ENCODE results near the gene PRDM2.

The PRDM2 gene

DNA sequence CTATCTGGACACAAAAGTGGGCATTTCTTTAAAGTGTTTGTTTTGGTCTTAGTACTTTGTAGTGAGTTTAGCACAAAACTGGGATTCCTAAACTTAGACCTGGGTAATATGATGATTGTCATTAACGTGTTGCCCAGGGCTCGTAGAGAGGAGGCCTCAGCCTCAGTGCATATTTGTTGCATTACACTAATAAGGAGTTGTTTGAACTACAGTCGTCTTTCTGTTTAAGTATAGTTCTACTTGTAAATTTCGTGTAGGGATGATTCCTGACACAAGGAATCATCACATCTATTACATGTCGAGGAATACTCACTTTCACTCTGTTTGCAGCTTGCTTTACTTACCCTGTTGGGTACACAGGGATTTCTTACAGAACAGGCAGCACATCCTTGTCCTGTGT lies 85.0 kb downstream of the PRDM2 start:
- TF ChIP-seq, protein P1, sequence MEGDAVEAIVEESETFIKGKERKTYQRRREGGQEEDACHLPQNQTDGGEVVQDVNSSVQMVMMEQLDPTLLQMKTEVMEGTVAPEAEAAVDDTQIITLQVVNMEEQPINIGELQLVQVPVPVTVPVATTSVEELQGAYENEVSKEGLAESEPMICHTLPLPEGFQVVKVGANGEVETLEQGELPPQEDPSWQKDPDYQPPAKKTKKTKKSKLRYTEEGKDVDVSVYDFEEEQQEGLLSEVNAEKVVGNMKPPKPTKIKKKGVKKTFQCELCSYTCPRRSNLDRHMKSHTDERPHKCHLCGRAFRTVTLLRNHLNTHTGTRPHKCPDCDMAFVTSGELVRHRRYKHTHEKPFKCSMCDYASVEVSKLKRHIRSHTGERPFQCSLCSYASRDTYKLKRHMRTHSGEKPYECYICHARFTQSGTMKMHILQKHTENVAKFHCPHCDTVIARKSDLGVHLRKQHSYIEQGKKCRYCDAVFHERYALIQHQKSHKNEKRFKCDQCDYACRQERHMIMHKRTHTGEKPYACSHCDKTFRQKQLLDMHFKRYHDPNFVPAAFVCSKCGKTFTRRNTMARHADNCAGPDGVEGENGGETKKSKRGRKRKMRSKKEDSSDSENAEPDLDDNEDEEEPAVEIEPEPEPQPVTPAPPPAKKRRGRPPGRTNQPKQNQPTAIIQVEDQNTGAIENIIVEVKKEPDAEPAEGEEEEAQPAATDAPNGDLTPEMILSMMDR (IDR thresholded peaks at IDR 0.05; ENCODE audit: control insufficient read depth, extremely low read depth, insufficient read depth): no peak
- no peak overlapping the region for H3K4me3 ChIP-seq (ENCODE audit: low read depth, low read length)
- no peak for DNase-seq (ENCODE audit: low read depth)

DNA sequence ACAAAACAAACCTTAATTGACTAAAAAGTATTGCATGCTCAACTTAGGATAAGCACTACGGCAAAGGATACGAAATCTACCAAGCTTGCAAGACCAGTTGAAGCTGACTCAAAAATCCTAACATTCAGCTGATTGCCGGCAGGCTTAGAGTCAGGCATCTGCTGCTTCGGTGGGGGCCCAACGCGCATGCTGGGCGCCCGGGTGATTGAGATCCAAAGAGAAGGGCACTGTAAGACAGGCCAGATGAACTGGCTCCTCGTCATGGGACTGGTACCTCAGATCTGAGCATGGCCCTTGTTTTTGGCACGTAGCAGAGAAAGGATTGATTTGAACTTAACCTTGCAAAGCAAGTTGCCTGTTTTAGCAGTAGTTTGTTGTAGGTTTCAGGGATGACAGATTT lies 86.6 kb downstream of the PRDM2 start:
- TF ChIP-seq, protein P1 (IDR thresholded peaks at IDR 0.05; ENCODE audit: control insufficient read depth, extremely low read depth, insufficient read depth): no peak
- no peak for DNase-seq (ENCODE audit: low read depth)
- H3K4me3 ChIP-seq (ENCODE audit: low read depth, low read length): no peak overlapping the region

DNA sequence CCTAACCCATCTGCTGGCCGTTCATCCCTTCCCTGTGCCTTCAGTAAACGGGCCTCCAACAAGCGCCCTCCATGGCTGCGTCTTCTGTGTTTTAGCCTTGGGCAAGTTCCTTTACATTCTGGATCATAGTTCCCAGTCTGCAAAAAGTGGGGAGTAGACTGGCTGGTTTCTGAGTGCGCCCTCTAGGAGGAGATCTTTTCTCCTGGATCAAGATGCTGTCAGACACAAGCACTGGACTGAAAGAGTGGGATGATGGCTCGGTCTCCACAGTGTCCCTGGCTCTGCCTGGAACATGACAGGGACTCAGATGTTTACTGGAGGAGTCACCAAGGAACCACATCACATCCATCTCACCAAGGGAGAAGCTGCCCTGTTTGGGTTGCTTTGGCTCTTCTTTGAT lies 88.8 kb downstream of the PRDM2 start:
- TF ChIP-seq, protein P1 (IDR thresholded peaks at IDR 0.05; ENCODE audit: control insufficient read depth, extremely low read depth, insufficient read depth): 0 out of 2 replicates have a peak, but pooled peaks have one; percentile 18
- no peak for DNase-seq (ENCODE audit: low read depth)
- no peak overlapping the region for H3K4me3 ChIP-seq (ENCODE audit: low read depth, low read length)

DNA sequence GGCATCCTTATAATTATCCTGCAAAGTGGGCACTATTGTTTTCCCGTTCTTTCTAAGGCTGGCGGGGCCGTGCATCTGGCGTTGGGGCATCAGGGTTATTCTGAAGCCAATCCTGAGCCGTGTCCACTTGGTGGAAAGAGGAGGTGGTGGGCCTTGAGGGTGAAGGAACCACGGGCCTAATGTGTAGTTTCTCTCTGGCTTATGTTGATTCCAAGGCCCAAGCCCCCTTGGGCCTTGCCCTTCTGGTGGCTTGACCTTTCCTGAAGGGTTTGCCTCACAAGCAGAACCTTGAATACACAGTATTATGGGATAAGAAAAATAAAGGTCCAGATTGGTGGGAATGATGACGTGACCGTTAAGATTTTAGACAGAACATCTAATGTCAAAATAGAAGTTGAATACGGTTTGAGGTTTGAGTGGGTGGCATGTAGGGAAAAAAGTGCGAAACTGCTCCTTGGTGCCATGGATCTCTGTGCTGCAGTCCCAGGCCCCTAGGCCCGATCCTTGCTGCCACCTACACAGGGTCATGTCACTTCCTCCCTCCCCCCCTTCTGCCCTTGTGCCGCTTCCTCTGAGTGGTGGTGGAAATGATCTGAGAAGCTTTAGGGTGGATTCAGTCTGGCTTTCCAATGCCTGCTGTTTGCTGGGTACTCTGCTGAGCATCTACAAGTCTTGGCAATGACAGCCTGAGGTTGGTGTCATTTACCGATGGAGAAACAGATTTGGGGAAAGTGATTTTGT lies 90.5 kb downstream of the PRDM2 start:
- DNase-seq (ENCODE audit: low read depth): no peak
- no peak overlapping the region for H3K4me3 ChIP-seq (ENCODE audit: low read depth, low read length)
- TF ChIP-seq, protein P1 (IDR thresholded peaks at IDR 0.05; ENCODE audit: control insufficient read depth, extremely low read depth, insufficient read depth): no peak

DNA sequence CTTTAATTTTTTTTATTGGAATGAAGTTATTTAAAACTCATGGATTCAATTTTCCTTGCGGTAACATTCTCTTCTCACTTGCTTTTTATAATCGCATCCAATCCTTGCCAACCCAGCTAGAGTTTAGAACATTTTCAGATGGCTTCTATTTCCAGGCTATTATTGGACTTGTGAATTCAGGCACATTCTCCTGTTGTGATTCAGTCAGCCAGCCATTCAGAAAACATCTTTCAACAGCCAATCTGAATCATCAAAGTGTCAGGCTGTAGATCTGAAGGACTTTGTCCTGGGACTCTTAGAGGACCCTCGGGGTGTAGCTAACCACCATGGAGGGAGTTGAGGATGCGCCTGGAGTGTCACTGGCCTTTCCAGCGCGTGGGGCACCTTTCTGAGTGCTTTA lies 92.4 kb downstream of the PRDM2 start:
- DNase-seq (ENCODE audit: low read depth): no peak
- no peak overlapping the region for H3K4me3 ChIP-seq (ENCODE audit: low read depth, low read length)
- TF ChIP-seq, protein P1 (IDR thresholded peaks at IDR 0.05; ENCODE audit: control insufficient read depth, extremely low read depth, insufficient read depth): no peak

DNA sequence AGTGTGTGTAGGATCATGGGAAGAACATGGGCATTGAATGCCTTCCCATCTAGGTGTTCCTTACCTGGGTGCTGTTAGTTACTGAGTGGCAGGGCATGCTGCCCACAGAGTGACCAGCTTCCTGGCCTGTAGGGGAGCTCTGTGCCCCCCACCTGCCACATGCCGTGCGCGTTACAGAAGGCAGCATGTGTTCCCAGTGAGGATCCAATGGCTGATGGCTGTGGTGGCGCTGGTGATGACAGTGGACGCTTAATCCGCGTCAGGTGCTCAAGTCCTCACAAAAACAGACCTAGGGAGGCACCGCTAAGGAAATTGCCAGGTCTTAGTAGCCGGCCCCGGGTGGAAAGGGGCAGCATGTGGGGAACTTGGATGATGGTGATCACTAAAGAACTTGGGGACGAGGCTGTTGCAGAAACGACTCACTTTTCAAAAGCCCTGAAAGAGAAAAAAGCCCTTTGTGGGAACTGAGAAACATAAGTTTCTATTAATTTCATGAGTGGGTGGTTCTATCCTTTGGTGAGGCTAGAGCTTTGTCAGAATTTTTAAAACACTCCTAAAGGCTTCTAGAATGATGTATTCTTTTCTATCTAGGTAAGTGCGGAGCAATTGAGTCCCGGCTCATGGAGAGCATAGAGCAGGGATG lies 93.2 kb downstream of the PRDM2 start:
- H3K4me3 ChIP-seq (ENCODE audit: low read depth, low read length): no peak overlapping the region
- TF ChIP-seq, protein P1 (IDR thresholded peaks at IDR 0.05; ENCODE audit: control insufficient read depth, extremely low read depth, insufficient read depth): no peak

More for the DNA sequence above, 93.2 kb downstream of the PRDM2 start:
- DNase-seq (ENCODE audit: low read depth): no peak
